Measurements from ENCODE around the gene NKAIN1. TPM values are rescaled to one million over a fixed set of nuclear protein-coding genes. Genes with fewer than 3 reads are reported as not detected.
A peak's percentile ranks its signal among the peaks of the same experiment; 100 is the strongest.
"Not testable (repeated sequence)": the region's sequence is repeated elsewhere in the genome, so short reads cannot be mapped to it uniquely, and the experiment has no call there.

Gene NKAIN1
- total and polyA plus RNA-seq, 2 donors (not counting 3 experiments of a cell fraction or from before 2014, with no cell fraction given) = 0.29 to 0.40 TPM

DNA sequence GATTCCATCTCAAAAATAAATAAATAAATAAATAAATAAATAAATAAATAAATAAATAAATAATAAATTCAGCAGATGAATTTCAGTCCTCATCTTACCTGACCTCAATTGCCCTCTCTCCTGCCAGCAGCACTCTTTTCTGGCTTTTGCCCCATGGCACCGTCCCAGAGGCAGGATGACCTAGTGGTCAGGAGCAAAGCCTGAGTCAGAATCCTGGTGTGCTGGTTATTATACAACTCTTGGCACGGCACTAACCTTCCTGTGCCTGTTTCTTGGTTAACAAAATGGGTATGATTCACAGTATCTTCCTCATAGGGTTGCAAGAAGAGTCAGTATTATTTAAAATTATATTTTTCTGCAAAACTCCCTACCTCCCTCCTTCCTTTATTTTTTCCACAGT, 43.0 kb downstream of the NKAIN1 start:
- H3K27ac ChIP-seq (ENCODE audit: insufficient read depth, low read depth, low read length) = no peak overlapping the region
- TF ChIP-seq POLR2AphosphoS5 (IDR thresholded peaks at IDR 0.05; ENCODE audit: insufficient read depth, low read depth, low read length) (no peak), FOS (IDR thresholded peaks at IDR 0.05; ENCODE audit: borderline replicate concordance, insufficient read depth, low read length) (peak; percentile 15), EZH2 (IDR thresholded peaks at IDR 0.05; ENCODE audit: borderline replicate concordance, low read depth, low read length, severe bottlenecking) (no peak)
- BruUV-seq (replicated peaks) = no TSS peak

DNA sequence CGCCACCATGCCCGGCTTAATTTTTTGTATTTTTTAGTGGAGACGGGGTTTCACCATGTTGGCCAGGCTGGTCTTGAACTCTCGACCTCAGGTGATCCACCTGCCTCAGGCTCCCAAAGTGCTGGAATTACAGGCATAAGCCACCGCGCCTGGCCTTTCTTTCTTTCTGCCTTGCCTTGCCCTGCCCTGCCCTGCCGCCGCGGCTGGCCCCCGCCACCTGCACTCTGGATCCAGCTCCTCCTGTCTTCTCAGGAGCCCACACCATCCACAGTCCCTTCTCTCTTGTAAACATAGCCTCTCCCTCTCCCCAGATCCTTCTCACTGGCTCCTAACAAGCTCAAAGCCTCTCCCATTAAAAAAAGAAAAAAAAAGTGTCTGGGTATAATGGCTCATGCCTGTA, 44.4 kb downstream of the NKAIN1 start:
- DNase-seq (ENCODE audit: low read depth, low spot score); H3K9me1 ChIP-seq (replicated peaks; ENCODE audit: control insufficient read depth, extremely low read depth, insufficient read depth, low read length); intact Hi-C loops (cut with micrococcal nuclease); H3K79me2 ChIP-seq (ENCODE audit: control insufficient read depth, insufficient read depth, low read length); H3K9me3 ChIP-seq (replicated peaks; ENCODE audit: control insufficient read depth, insufficient read depth, low read length); H3K36me3 ChIP-seq (ENCODE audit: control insufficient read depth in 2 of 2, extremely low read depth in 1 of 2, insufficient read depth in 2 of 2, low read length in 2 of 2); H3K27ac ChIP-seq (ENCODE audit: insufficient read depth, low read depth, low read length); H3K4me1 ChIP-seq (ENCODE audit: control insufficient read depth, extremely low read depth, insufficient read depth, low read length); H3K9ac ChIP-seq (replicated peaks; ENCODE audit: extremely low read depth, insufficient read depth, low read length); FAIRE-seq; H2AFZ ChIP-seq (ENCODE audit: low read depth, low read length); H3K4me3 ChIP-seq (replicated peaks in 1 of 3; ENCODE audit: insufficient read depth in 1 of 3, low read depth in 1 of 3, low read length in 3 of 3); H3K27me3 ChIP-seq (ENCODE audit: control insufficient read depth in 2 of 2, insufficient read depth in 2 of 2, low read length in 2 of 2); H3K4me2 ChIP-seq (ENCODE audit: insufficient read depth, low read length); H4K20me1 ChIP-seq (replicated peaks; ENCODE audit: control insufficient read depth, extremely low read depth, insufficient read depth, low read length); BruUV-seq (replicated peaks); dilution Hi-C loops (cut with MboI; ENCODE audit: extremely low pct_ligation_motif_present, low sequenced_read_pairs): not testable (repeated sequence)
- CTCF ChIA-PET = interaction anchor here (2.8 to 3.4 kb wide), 2 partner anchors 10 to 13 kb away, joined by 13 to 38 read pairs; no protein-coding TSS in a partner anchor
- POLR2A ChIA-PET = interaction anchor here (0.7 kb wide), 1 partner anchor 64 kb away, joined by 8 read pairs; no protein-coding TSS in a partner anchor

More for the DNA sequence above, 43.0 kb downstream of the NKAIN1 start:
- DNase-seq (ENCODE audit: low read depth, low spot score) (no peak), FAIRE-seq (no peak)
- ChIA-PET CTCF (no interaction called here), POLR2A (no interaction called here)
- no peaks in the 10 kb centered on the region for H4K20me1 ChIP-seq (replicated peaks; ENCODE audit: control insufficient read depth, extremely low read depth, insufficient read depth, low read length)
- dilution Hi-C loops (cut with MboI; ENCODE audit: extremely low pct_ligation_motif_present, low sequenced_read_pairs) = no loop called here
- H3K27me3 ChIP-seq (ENCODE audit: control insufficient read depth in 2 of 2, insufficient read depth in 2 of 2, low read length in 2 of 2) = no peaks in the 10 kb centered on the region
- H3K4me2 ChIP-seq (ENCODE audit: insufficient read depth, low read length) = no peak overlapping the region
- no peaks in the 10 kb centered on the region for H3K4me1 ChIP-seq (ENCODE audit: control insufficient read depth, extremely low read depth, insufficient read depth, low read length)
- H3K36me3 ChIP-seq (ENCODE audit: control insufficient read depth in 2 of 2, extremely low read depth in 1 of 2, insufficient read depth in 2 of 2, low read length in 2 of 2) = no peaks in the 10 kb centered on the region
- no peak overlapping the region for H2AFZ ChIP-seq (ENCODE audit: low read depth, low read length)
- intact Hi-C loops (cut with micrococcal nuclease) = no loop called here
- H3K9me1 ChIP-seq (replicated peaks; ENCODE audit: control insufficient read depth, extremely low read depth, insufficient read depth, low read length) = no peaks in the 10 kb centered on the region
- H3K9me3 ChIP-seq (replicated peaks; ENCODE audit: control insufficient read depth, insufficient read depth, low read length) = no peaks in the 10 kb centered on the region
- no peak overlapping the region for H3K4me3 ChIP-seq (replicated peaks in 1 of 3; ENCODE audit: insufficient read depth in 1 of 3, low read depth in 1 of 3, low read length in 3 of 3)
- H3K9ac ChIP-seq (replicated peaks; ENCODE audit: extremely low read depth, insufficient read depth, low read length) = no peak overlapping the region
- no peaks in the 10 kb centered on the region for H3K79me2 ChIP-seq (ENCODE audit: control insufficient read depth, insufficient read depth, low read length)
